Stimulated activated naive CD4-positive, alpha-beta T cell treated with Interleukin-2 at 50 U/mL for 16 hours (primary cell): ENCODE data around the gene GID4.

Source experiments
- DNase-seq: peaks from one replicate; lab custom pipeline; 2025; lab: John Stamatoyannopoulos, UW

GID4 gene

GRCh38 chr17:18043491-18043890 is 4.3 kb downstream of the GID4 start:
- DNase-seq: no peak

GRCh38 chr17:18044609-18045008 is 5.4 kb downstream of the GID4 start:
- DNase-seq: no peak

DNA sequence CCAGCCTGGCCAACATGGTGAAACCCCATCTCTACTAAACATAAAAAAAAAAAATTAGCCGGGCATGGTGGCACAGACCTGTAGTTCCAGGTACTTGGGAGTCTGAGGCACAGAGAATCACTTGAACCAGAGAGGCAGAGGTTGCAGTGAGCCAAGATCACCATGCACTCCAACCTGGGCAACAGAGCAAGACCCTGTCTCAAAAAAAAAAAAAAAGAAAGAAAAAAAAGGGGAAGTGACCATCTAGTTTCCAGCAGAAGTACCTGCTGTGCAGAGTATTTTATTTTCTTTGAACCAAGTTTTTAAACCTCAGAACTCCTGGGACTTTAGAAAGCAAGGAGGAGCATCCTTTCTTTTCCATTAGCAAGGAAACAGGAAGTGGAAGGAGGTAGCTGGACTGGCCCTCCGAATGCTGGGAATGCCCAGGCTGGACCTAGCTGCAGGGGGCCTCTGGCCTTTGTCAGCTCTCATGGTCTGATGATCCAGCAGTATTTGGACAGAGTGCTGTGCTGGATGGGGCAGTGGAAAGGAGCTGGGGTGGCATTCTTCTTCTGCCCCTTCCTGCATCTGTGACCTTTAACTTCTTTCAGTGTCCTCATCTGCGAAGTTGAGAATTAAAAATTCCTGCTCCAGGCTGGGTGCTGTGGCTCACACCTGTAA is 6.6 kb downstream of the GID4 start:
- no peak for DNase-seq

DNA sequence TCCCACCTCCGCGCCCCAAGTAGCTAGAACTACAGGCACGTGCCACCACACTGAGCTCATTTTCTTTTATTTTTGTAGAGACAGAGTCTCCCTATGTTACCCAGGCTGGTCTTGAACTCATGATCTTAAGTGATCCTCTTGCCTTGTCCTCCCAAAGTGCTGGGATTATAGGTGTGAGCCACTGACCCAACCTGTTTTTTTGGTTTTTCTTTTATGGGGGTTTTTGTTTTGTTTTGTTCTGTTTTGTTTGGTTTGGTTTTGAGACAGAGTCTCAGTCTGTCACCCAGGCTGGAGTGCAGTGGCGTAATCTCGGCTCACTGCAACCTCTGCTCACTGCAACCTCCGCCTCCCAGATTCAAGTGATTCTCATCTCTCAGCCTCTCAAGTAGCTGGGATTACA is 16.4 kb downstream of the GID4 start:
- DNase-seq: no peak

GRCh38 chr17:18056214-18056613 is 17.0 kb downstream of the GID4 start:
- DNase-seq: no peak

GRCh38 chr17:18059283-18059682 is 20.1 kb downstream of the GID4 start:
- no peak for DNase-seq

DNA sequence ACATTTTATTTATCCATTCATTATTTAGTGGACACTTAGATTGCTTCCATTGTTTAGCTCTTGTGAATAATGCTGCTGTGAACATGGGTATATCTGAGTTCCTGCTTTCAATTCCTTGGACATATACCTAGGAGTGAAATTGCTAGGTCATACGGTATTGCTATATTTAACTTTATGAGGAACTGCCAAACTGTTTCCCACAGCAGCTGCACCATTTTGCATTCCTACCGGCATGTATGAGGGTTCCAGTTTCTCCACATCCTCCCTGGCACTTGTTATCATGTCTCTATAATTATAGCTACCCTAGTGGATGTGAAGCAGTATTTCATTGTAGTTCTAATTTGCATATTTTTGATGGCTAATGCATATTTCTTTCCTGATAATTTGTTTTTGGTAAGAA is 24.8 kb downstream of the GID4 start:
- DNase-seq: no peak

GRCh38 chr17:18065546-18065945 is 26.3 kb downstream of the GID4 start:
- no peak for DNase-seq

GRCh38 chr17:18066866-18067265 is 27.7 kb downstream of the GID4 start:
- DNase-seq: no peak

DNA sequence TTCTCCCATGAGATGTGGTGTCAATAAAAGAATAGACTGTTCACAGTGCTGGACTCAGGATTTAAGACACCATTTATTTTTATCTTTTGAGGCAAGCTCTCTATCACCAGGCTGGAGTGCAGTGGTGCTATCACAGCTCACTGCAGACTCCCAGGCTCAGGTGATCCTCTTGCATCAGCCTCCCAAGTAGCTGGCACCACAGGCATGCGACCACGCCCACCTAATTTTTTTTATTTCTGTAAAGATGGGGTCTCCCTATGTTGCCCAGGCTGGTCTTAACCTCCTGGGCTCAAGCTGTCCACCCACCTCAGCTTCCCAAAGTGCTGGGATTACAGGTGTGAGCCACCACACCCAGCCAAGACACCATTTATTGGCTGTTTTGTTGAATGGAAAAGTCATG is 29.9 kb downstream of the GID4 start:
- no peak for DNase-seq

GRCh38 chr17:18070861-18071340 is 31.7 kb downstream of the GID4 start:
- DNase-seq: no peak

DNA sequence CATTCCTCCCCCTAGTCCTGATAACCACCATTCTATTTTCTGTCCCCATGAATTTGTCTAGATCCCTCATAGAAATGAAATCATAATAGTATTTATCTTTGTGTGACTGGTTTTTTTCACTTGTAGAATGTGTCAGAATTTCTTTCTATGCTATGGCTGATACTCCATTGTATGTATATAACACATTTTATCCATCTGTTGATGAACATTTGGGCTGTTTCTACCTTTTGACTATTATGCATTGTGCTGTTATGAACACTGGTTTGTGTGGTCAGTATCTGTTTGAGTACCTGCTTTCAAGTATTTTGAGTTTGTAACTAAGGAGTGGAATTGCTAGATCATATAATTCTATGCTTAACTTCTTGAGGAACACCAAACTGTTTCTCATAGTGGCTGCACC is 32.5 kb downstream of the GID4 start:
- no peak for DNase-seq

DNA sequence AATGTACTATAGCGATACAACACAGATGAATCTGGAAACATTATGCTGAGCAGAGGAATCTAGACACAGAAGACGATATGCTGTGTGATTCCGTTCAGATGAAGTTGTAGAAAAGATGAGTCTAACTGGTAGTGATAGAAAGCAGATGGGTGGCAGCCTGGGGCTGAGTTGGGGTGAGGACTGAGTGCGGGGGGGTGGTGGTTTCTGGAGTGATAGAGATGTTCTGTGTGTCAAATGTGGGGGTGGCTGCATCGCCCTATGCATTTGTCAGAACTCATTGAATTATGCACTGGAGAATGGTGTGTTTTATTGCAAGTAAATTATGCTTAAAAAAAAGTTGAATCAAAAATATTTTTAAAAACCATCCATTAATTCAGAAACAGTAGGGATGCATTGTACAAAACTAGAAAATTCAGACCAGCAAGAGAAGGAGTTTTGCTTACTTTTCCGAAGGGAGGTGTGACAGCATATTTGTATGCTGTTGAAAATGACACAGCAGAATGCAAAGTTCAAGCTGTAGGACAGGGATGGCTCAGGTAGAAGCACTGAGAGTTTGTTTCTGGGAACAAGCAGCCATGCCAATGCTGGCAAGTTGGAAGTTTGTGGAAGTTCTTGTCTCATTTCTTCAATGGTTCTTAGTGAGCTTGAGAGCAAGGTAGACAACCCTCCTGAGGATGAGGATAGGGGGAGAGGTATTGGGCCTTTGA is 35.5 kb downstream of the GID4 start:
- no peak for DNase-seq

DNA sequence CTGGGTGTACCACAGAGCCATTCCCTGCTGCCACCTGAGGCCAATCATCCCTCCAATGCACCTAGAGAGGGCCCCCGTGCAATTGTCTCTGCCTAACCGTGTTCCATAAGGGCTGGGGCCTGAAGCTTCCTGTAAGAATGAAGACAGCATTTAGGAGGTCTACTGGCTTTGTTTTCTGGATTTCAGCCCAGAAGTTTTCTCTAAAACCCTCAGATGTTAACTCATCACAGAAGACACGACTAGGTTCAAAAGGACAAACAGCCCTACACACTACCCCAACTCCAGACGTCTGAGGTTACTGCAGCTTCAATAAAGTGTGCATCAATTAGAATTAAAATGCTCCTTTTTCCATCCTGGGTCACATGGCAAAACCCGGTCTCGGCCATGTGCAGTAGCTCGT is 37.7 kb downstream of the GID4 start:
- DNase-seq: no peak

DNA sequence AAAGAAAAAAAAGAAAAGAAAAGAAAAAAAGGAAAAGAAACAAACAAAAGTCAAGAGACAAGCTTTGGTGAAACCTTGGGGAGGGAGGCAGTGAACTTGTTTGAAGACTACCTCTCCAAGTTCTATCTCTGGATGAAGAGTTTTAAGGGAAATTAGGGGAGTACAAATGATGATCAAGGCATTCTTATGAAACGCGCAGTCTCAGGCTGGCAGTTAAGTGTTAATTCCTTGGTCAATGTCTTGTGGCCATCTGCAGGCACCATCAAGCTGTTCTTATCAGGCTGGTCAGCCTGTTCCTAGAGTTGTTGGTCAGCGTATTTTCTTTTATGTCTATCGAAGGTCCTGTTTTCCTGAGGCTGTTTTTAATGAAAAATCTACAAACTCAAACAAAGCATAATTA is 40.3 kb downstream of the GID4 start:
- no peak for DNase-seq

GRCh38 chr17:18084256-18084655 is 45.0 kb downstream of the GID4 start:
- DNase-seq: no peak

- peak; percentile 81 for DNase-seq
Measured at GRCh38 chr17:18087610-18088491, 48.6 kb downstream of the GID4 start, which contains the start of gene DRG2. TSS of gene DRG2 (plus strand) at chr17:18087948. CDS start at chr17:18088024, 76 bp downstream.

- no peak for DNase-seq
Measured at GRCh38 chr17:18089613-18090012, 50.4 kb downstream of the GID4 start.

- no peak for DNase-seq
Measured at GRCh38 chr17:18093616-18094408, 54.6 kb downstream of the GID4 start.

DNA sequence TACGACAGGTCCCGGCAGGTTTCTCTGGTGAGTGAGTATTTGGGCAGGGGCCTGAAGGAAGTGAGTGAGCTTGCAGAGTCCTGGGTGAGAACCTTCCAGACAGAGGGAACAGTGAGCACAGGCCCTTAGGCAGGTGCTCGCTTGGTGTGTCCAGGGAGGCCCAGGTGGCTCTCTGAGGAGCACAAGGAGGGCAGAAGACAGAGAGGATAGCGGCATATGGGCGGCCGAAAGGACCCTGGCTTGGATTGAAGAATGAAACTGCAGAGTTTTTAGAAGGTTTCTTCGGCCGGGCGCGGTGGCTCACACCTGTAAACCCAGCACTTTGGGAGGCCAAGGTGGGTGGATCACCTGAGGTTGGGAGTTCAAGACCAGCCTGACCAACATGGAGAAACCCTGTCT is 55.2 kb downstream of the GID4 start:
- DNase-seq: no peak

GRCh38 chr17:18099516-18099915 is 60.3 kb downstream of the GID4 start:
- DNase-seq: no peak

DNA sequence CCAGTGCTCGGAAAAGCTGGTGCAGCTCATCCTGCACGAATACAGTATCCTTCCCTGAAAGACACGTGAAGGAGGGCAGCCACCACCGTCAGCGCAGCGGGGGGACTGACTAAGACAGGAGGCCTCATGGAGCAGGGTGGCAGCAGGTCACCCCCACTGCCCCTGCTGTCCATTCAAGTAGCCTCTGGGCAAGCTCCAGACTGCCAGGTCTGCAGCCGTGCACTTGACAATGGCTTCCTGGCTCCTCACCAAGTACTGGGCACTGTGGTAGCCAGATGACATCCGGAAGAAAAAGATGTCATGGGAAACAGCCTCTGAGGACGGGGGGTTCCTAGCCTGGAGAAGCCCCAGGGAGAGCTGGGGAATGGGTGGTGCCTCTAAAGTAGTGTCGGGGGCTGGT is 61.4 kb downstream of the GID4 start:
- DNase-seq: no peak
